ENCODE results near the gene PDE9A.
A peak's percentile ranks its signal among the peaks of the same experiment; 100 is the strongest.
"Not testable (repeated sequence)": the region's sequence is repeated elsewhere in the genome, so short reads cannot be mapped to it uniquely, and the experiment has no call there.

The PDE9A gene

GRCh38 chr21:42807938-42808613 lies 154.7 kb downstream of the PDE9A start:
- no peak for DNase-seq

DNA sequence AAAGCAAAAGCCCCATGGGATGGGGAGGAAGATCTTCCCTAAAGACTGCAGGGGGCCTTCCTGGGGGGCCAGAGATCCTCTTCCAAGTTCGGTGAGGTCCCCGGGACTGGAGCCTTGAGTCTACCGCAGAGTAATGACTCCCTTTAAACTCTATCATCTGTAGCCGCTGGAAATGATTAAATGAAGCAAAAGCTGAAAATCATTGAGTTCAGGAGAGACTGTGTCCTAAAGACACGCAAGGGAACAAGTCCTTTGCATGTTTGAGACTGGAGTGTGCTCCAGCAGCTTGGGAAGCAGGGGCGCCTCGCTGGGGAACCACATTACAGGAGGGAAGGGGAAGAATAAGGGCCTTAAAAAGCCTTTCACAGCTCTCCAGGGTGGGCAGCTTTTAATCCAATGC lies 155.8 kb downstream of the PDE9A start:
- no peak for DNase-seq

GRCh38 chr21:42809577-42810475 lies 156.4 kb downstream of the PDE9A start:
- no peak for DNase-seq

DNA sequence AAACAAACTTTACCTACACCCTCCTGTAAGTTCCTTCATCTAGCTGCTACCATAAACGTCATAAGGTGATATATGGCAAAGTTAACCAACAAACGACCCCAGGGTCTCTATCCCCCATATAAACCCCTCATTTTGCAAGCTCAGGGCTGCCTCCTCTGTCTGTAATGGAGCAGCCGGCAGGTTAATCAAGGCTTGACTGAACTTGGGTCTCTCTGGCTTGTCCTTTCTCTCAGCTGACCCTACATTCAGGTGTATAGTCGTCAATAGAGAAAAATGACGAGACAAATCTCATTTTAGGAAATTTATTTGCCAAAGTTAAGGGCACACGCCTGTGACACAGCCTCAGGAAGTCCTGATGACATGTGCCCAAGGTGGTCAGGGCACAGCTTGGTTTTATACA lies 158.5 kb downstream of the PDE9A start:
- DNase-seq, result no peak

- not testable (repeated sequence) for DNase-seq
These were observed 159.3 kb downstream of the PDE9A start for GRCh38 chr21:42812528-42813241.

DNA sequence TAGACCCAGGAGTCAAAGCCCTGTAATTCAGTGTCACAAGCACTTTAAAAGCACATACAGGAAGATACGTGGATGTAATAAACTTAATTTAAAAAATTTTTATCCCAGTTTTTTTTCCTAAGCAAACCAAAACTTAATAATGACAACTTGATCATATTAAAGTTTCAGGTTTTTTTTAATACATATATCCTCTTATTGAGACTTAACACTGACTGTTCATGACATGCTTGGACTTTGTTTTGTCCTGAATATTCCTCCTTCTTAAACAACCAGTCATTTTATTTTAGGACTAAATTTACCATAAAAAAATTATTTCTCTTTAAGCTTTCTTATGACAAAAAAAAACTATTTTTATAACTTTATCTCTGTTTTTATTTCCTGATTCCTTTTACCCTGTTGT lies 161.8 kb downstream of the PDE9A start:
- no peak for DNase-seq

DNA sequence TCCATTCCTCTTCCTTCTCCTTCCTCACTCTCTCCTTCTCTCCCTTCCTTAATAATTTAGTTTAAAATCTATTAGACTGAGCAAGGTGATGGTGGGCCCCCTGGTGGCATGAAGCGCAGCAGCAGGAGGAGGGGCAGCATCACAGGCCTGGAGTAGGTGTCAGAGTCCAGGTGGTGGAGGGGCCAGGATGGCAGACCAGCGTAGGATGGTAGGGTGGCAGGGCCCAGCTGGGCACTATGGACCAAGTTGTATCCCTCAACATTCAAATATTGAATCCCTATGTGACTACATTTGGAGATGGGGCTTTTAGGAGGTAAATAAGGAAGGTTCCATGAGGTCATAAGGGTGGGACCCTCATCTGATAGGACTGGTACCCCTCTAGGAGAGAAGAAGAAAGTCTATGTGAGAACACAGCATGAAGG lies 164.9 kb downstream of the PDE9A start:
- peak; percentile 72 for DNase-seq

- DNase-seq, result no peak
These were observed 166.6 kb downstream of the PDE9A start for GRCh38 chr21:42819861-42820615.

DNA sequence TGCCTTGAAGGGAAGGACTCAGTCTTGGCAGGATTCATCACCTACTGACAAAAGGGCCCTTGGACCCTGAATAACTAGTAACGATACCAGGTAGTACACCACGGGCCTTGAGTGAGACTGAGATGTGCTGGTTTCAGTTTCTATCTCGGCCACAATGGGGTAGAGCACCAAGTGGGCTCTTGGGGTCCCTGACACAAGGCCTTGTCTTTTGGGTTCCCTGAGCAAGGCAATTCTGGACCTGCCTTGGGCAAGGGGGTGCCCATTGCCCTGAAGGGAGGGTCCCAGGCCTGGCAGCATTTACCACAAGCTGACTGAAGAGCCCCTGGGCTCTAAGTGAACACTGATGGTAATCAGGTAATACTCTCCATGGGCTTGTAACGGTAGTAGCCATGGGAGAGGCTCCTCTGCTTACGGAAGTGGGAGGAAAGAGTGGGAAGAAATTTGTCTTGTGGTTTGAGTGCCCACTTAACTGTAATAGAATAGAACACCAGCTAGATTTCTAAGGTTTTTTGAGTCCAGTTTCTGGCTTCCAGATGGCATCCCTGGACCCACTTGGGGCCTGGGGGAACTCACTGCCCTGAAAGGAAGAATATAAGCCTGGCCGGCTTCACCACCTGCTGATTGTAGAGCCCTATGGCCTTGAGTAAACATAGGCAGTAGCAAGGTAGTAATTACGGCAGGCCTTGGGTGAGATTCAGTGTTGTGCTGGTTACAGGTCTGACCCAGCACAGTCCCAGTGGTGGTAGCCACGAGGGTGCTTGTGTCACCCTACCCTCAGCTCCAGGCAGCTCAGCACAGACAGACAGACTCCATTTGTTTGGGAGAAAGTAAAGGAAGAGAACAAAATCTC lies 167.4 kb downstream of the PDE9A start:
- DNase-seq, result no peak
